WTC11 (cell line): ENCODE results near the gene LPP. TPM values are rescaled to one million over a fixed set of nuclear protein-coding genes. Genes with fewer than 3 reads are reported as not detected.

Source experiments
- ATAC-seq: fragments of 200-7000 bp; cut with Tn5 transposase; 2 replicates; pipeline ENCODE4 v1.10.0; 2021; ENCODE audit warnings: mild to moderate bottlenecking, moderate library complexity
- CTCF ChIA-PET: fragments of 300-600 bp; sonication (Branson Sonifier 250); formaldehyde crosslinking; loops from one replicate; lab custom pipeline; 2021; ENCODE audit warnings: antibody characterized with exemption; lab: Charles Lee
- POLR2A ChIA-PET: fragments of 350-600 bp; sonication (Branson Sonifier 250); formaldehyde crosslinking; loops from one replicate; lab custom pipeline; 2021; ENCODE audit warnings: antibody characterized with exemption; lab: Charles Lee
- DNase-seq: peaks from one replicate; pipeline ENCODE4 v3.0.0; 2021; ENCODE audit warnings: low spot score
- H3K27ac Mint-ChIP-seq: 2 replicates; pipeline ENCODE4 v1.8.0; 2021; ENCODE audit warnings: mixed read lengths
- H3K27me3 Mint-ChIP-seq: 2 replicates; pipeline ENCODE4 v1.8.0; 2021; ENCODE audit warnings: low read depth, mild to moderate bottlenecking, moderate library complexity, mixed read lengths
- H3K36me3 Mint-ChIP-seq: 2 replicates; pipeline ENCODE4 v1.8.0; 2021; ENCODE audit warnings: mixed read lengths
- H3K4me1 Mint-ChIP-seq: 2 replicates; pipeline ENCODE4 v1.8.0; 2022; ENCODE audit warnings: mixed read lengths
- H3K4me3 Mint-ChIP-seq: 2 replicates; pipeline ENCODE4 v1.8.0; 2021; ENCODE audit warnings: mild to moderate bottlenecking, moderate library complexity, mixed read lengths
- H3K9me3 Mint-ChIP-seq: 2 replicates; pipeline ENCODE4 v1.8.0; 2021; ENCODE audit warnings: mixed read lengths
- ATF1 ChIP-seq: sonication (generic); formaldehyde crosslinking; IDR thresholded peaks from 2 replicates; pipeline ENCODE4 v1.8.1; 2023; ENCODE audit warnings: mild to moderate bottlenecking, moderate library complexity, missing genetic modification reagents
- ATF6 ChIP-seq: sonication (generic); formaldehyde crosslinking; IDR thresholded peaks from 2 replicates; pipeline ENCODE4 v1.8.1; 2023; ENCODE audit warnings: mild to moderate bottlenecking, missing genetic modification reagents
- CBFB ChIP-seq: sonication (generic); formaldehyde crosslinking; IDR thresholded peaks from 2 replicates; pipeline ENCODE4 v1.8.1; 2022; ENCODE audit warnings: mild to moderate bottlenecking, low read depth, missing genetic modification reagents
- CREB1 ChIP-seq: sonication (generic); formaldehyde crosslinking; IDR thresholded peaks from 2 replicates; pipeline ENCODE4 v1.8.0; 2023; ENCODE audit warnings: mild to moderate bottlenecking, missing genetic modification reagents
- CREM ChIP-seq: sonication (generic); formaldehyde crosslinking; IDR thresholded peaks from 2 replicates; pipeline ENCODE4 v1.8.1; 2022; ENCODE audit warnings: mild to moderate bottlenecking, missing genetic modification reagents, moderate library complexity
- E2F4 ChIP-seq: sonication (generic); formaldehyde crosslinking; IDR thresholded peaks from 2 replicates; pipeline ENCODE4 v1.8.1; 2022; ENCODE audit warnings: low read depth, mild to moderate bottlenecking, moderate library complexity, missing genetic modification reagents, borderline replicate concordance
- FOXP1 ChIP-seq: sonication (generic); formaldehyde crosslinking; IDR thresholded peaks from 2 replicates; pipeline ENCODE4 v1.8.0; 2022; ENCODE audit warnings: missing genetic modification reagents, mild to moderate bottlenecking, moderate library complexity, borderline replicate concordance
- GTF2I ChIP-seq: fragments of 250-450 bp; sonication (Bioruptor Pico); conservative IDR thresholded peaks from 2 replicates; pipeline ENCODE4 v1.4.0; 2021; ENCODE audit warnings: mild to moderate bottlenecking
- JAZF1 ChIP-seq: fragments of 250-450 bp; sonication (Bioruptor Pico); IDR thresholded peaks from 2 replicates; pipeline ENCODE4 v1.9.0; 2021; ENCODE audit warnings: moderate library complexity, mild to moderate bottlenecking, inconsistent platforms
- JUN ChIP-seq: sonication (generic); formaldehyde crosslinking; IDR thresholded peaks from 2 replicates; pipeline ENCODE4 v1.8.0; 2023; ENCODE audit warnings: mild to moderate bottlenecking, missing genetic modification reagents
- KAT7 ChIP-seq: sonication (generic); formaldehyde crosslinking; IDR thresholded peaks from 2 replicates; pipeline ENCODE4 v1.8.1; 2023; ENCODE audit warnings: missing genetic modification reagents, mild to moderate bottlenecking, borderline replicate concordance
- MXD4 ChIP-seq: fragments of 250-450 bp; sonication (Bioruptor Pico); IDR thresholded peaks from 2 replicates; pipeline ENCODE4 v1.8.0; 2021; ENCODE audit warnings: mild to moderate bottlenecking, moderate library complexity, borderline replicate concordance
- NFATC4 ChIP-seq: fragments of 250-450 bp; sonication (Bioruptor Pico); IDR thresholded peaks from 2 replicates; pipeline ENCODE4 v1.9.0; 2021; ENCODE audit warnings: mild to moderate bottlenecking
- NR2C2 ChIP-seq: sonication (generic); formaldehyde crosslinking; IDR thresholded peaks from 2 replicates; pipeline ENCODE4 v1.8.0; 2022; ENCODE audit warnings: mild to moderate bottlenecking, missing genetic modification reagents
- PRRX2 ChIP-seq: fragments of 250-450 bp; sonication (Bioruptor Pico); IDR thresholded peaks from 2 replicates; pipeline ENCODE4 v1.8.0; 2021; ENCODE audit warnings: mild to moderate bottlenecking
- RORB ChIP-seq: fragments of 250-450 bp; sonication (Bioruptor Pico); IDR thresholded peaks from 2 replicates; pipeline ENCODE4 v1.9.0; 2021; ENCODE audit warnings: mild to moderate bottlenecking
- ZNF396 ChIP-seq: fragments of 250-450 bp; sonication (Bioruptor Pico); IDR thresholded peaks from 2 replicates; pipeline ENCODE4 v1.8.0; 2021; ENCODE audit warnings: mild to moderate bottlenecking, moderate library complexity, borderline replicate concordance
- ZNF671 ChIP-seq: fragments of 250-450 bp; sonication (Bioruptor Pico); IDR thresholded peaks from 2 replicates; pipeline ENCODE4 v1.8.0; 2021; ENCODE audit warnings: mild to moderate bottlenecking
- total RNA-seq: library from RNA; stranded (reverse); gene quantifications from 3 replicates; pipeline ENCODE4 v1.2.3, GENCODE V29; 2021
- TF ChIP-seq, protein P1 (sequence below): sonication (generic); formaldehyde crosslinking; conservative IDR thresholded peaks from 2 replicates; pipeline ENCODE4 v1.8.1; 2023; ENCODE audit warnings: mild to moderate bottlenecking, low read depth, missing genetic modification reagents, moderate library complexity
- TF ChIP-seq, protein P2 (sequence below): sonication (generic); formaldehyde crosslinking; IDR thresholded peaks from 2 replicates; pipeline ENCODE4 v1.8.0; 2023; ENCODE audit warnings: mild to moderate bottlenecking, missing genetic modification reagents
- TF ChIP-seq, protein P3 (sequence below): sonication (generic); formaldehyde crosslinking; IDR thresholded peaks from 2 replicates; pipeline ENCODE4 v1.8.0; 2022; ENCODE audit warnings: mild to moderate bottlenecking, missing genetic modification reagents
- TF ChIP-seq, protein P4 (sequence below): fragments of 250-450 bp; sonication (Bioruptor Pico); IDR thresholded peaks from 2 replicates; pipeline ENCODE4 v1.9.0; 2021; ENCODE audit warnings: mild to moderate bottlenecking

LPP gene
- total RNA-seq, 1 experiment from 2014 or later = 49.6 TPM

- TF ChIP-seq, protein P1, sequence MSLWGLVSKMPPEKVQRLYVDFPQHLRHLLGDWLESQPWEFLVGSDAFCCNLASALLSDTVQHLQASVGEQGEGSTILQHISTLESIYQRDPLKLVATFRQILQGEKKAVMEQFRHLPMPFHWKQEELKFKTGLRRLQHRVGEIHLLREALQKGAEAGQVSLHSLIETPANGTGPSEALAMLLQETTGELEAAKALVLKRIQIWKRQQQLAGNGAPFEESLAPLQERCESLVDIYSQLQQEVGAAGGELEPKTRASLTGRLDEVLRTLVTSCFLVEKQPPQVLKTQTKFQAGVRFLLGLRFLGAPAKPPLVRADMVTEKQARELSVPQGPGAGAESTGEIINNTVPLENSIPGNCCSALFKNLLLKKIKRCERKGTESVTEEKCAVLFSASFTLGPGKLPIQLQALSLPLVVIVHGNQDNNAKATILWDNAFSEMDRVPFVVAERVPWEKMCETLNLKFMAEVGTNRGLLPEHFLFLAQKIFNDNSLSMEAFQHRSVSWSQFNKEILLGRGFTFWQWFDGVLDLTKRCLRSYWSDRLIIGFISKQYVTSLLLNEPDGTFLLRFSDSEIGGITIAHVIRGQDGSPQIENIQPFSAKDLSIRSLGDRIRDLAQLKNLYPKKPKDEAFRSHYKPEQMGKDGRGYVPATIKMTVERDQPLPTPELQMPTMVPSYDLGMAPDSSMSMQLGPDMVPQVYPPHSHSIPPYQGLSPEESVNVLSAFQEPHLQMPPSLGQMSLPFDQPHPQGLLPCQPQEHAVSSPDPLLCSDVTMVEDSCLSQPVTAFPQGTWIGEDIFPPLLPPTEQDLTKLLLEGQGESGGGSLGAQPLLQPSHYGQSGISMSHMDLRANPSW (CRISPR knock-in tag) = no peak
- TF ChIP-seq FOXP1 (CRISPR knock-in tag) = no peak
Measured at GRCh38 chr3:188524052-188524451, 370.1 kb downstream of the LPP start (continued).

DNA sequence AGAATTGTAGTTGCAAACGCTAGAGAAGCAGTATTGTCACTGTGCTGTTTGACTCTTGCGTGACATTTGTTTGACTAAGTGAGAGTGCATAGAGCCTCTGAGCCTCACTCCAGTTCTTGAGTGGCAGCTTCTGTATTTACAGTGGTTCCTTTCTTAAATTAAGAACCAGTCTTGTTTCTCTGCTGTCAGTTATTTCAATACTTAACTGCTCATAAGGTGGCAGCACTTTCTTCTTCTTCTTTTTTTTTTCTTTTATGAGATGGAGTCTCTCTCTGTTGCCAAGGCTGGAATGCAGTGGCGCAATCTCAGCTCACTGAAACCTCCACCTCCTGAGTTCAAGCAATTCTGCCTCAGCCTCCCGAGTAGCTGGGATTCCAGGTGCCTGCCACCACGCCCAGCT lies 372.1 kb downstream of the LPP start:
- DNase-seq = no peak
- ATAC-seq = no peak
- H3K36me3 Mint-ChIP-seq = no peaks in the 10 kb centered on the region
- ChIA-PET POLR2A (no interaction called here), CTCF (interaction anchor here (0.8 kb wide), 1 partner anchor 786 kb away, joined by 5 read pairs; no protein-coding TSS in a partner anchor)
- no peaks in the 10 kb centered on the region for H3K27me3 Mint-ChIP-seq
- no peak overlapping the region for H3K4me3 Mint-ChIP-seq
- no peaks in the 10 kb centered on the region for H3K4me1 Mint-ChIP-seq
- no peak overlapping the region for H3K27ac Mint-ChIP-seq
- H3K9me3 Mint-ChIP-seq = no peaks in the 10 kb centered on the region
- TF ChIP-seq, protein P2, sequence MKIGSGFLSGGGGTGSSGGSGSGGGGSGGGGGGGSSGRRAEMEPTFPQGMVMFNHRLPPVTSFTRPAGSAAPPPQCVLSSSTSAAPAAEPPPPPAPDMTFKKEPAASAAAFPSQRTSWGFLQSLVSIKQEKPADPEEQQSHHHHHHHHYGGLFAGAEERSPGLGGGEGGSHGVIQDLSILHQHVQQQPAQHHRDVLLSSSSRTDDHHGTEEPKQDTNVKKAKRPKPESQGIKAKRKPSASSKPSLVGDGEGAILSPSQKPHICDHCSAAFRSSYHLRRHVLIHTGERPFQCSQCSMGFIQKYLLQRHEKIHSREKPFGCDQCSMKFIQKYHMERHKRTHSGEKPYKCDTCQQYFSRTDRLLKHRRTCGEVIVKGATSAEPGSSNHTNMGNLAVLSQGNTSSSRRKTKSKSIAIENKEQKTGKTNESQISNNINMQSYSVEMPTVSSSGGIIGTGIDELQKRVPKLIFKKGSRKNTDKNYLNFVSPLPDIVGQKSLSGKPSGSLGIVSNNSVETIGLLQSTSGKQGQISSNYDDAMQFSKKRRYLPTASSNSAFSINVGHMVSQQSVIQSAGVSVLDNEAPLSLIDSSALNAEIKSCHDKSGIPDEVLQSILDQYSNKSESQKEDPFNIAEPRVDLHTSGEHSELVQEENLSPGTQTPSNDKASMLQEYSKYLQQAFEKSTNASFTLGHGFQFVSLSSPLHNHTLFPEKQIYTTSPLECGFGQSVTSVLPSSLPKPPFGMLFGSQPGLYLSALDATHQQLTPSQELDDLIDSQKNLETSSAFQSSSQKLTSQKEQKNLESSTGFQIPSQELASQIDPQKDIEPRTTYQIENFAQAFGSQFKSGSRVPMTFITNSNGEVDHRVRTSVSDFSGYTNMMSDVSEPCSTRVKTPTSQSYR (CRISPR knock-in tag) = no peak
- no peak for TF ChIP-seq CREB1 (CRISPR knock-in tag)

GRCh38 chr3:188527389-188527788 lies 373.4 kb downstream of the LPP start:
- Mint-ChIP-seq H3K27me3 (no peaks in the 10 kb centered on the region), H3K4me3 (no peak overlapping the region), H3K9me3 (no peaks in the 10 kb centered on the region), H3K36me3 (no peaks in the 10 kb centered on the region), H3K4me1 (no peaks in the 10 kb centered on the region), H3K27ac (no peak overlapping the region)
- ATAC-seq (no peak), DNase-seq (no peak)
- ChIA-PET CTCF (interaction anchor here (0.7 kb wide), 1 partner anchor 90 kb away, joined by 8 read pairs; no protein-coding TSS in a partner anchor), POLR2A (interaction anchor here (0.5 kb wide), 1 partner anchor 18 kb away, joined by 4 read pairs; no protein-coding TSS in a partner anchor)
- no peak for TF ChIP-seq RORB
- no peak for TF ChIP-seq ATF1 (CRISPR knock-in tag)
- no peak for TF ChIP-seq KAT7 (CRISPR knock-in tag)

DNA sequence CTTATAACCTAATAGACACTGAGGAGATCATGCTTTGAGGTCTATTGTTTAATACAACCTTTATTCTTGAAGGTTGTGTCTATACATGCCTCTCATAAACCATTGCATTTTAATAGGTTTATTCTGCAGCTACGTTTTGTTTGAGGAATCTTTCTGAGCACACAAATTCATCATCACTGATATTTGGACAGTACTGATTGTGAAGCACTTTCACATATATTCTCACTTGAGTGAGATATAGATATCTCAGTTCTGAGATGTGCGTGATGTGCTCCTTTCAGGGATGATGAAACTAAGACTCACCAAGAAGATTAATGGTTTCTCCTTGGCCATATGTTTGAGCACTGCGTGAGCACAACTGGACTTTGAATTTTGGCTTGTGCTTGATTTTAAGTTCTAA lies 374.4 kb downstream of the LPP start:
- ATAC-seq (no peak), DNase-seq (no peak)
- ChIA-PET CTCF (no interaction called here), POLR2A (no interaction called here)
- Mint-ChIP-seq H3K9me3 (no peaks in the 10 kb centered on the region), H3K27ac (no peak overlapping the region), H3K27me3 (no peaks in the 10 kb centered on the region), H3K4me3 (no peak overlapping the region), H3K4me1 (peaks cover 2% of the 10 kb centered on the region), H3K36me3 (no peaks in the 10 kb centered on the region)
- TF ChIP-seq, protein P3, sequence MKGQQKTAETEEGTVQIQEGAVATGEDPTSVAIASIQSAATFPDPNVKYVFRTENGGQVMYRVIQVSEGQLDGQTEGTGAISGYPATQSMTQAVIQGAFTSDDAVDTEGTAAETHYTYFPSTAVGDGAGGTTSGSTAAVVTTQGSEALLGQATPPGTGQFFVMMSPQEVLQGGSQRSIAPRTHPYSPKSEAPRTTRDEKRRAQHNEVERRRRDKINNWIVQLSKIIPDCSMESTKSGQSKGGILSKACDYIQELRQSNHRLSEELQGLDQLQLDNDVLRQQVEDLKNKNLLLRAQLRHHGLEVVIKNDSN = no peak
- TF ChIP-seq MXD4 (no peak), JAZF1 (CRISPR knock-in tag) (no peak), E2F4 (CRISPR knock-in tag) (no peak), PRRX2 (CRISPR knock-in tag) (no peak), NFATC4 (no peak), KAT7 (CRISPR knock-in tag) (no peak), GTF2I (CRISPR knock-in tag) (no peak), CBFB (CRISPR knock-in tag) (no peak), ZNF396 (CRISPR knock-in tag) (no peak), CREM (CRISPR knock-in tag) (no peak), ZNF671 (CRISPR knock-in tag) (no peak), RORB (no peak), ATF6 (CRISPR knock-in tag) (no peak), ATF1 (CRISPR knock-in tag) (no peak), JUN (CRISPR knock-in tag) (no peak), NR2C2 (no peak)
- TF ChIP-seq, protein P4, sequence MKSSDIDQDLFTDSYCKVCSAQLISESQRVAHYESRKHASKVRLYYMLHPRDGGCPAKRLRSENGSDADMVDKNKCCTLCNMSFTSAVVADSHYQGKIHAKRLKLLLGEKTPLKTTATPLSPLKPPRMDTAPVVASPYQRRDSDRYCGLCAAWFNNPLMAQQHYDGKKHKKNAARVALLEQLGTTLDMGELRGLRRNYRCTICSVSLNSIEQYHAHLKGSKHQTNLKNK (CRISPR knock-in tag) = no peak
